ENCODE measurements around the gene SYS1. TPM values are rescaled to one million over a fixed set of nuclear protein-coding genes. Genes with fewer than 3 reads are reported as not detected.

The SYS1 gene
- total RNA-seq, 6 experiments from 2014 or later, result 16.6 to 26.2 (median 20.8) TPM

DNA sequence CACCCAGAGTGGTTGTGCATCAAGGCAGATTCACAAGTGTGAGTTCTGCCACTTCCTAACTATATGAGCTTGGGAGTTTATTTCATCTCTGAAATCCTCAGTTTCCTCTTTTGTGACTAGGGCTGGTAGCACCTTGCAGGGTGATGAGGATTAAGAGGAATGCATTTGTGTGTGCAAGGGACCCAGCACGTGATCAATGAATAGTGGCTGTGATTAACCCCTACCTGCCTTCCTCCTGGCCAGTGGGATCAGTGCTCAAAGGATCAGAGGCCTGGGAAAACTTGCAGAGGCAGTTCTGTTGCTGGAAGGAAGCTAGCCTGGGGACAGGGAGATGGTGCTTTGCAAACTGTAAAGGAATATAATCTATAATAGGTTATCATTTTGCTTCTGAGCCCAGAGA is 22.0 kb upstream of the SYS1 start:
- TF ChIP-seq, protein P1, sequence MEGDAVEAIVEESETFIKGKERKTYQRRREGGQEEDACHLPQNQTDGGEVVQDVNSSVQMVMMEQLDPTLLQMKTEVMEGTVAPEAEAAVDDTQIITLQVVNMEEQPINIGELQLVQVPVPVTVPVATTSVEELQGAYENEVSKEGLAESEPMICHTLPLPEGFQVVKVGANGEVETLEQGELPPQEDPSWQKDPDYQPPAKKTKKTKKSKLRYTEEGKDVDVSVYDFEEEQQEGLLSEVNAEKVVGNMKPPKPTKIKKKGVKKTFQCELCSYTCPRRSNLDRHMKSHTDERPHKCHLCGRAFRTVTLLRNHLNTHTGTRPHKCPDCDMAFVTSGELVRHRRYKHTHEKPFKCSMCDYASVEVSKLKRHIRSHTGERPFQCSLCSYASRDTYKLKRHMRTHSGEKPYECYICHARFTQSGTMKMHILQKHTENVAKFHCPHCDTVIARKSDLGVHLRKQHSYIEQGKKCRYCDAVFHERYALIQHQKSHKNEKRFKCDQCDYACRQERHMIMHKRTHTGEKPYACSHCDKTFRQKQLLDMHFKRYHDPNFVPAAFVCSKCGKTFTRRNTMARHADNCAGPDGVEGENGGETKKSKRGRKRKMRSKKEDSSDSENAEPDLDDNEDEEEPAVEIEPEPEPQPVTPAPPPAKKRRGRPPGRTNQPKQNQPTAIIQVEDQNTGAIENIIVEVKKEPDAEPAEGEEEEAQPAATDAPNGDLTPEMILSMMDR (IDR thresholded peaks at IDR 0.05), result no peak
- no peak for TF ChIP-seq POLR2A (IDR thresholded peaks at IDR 0.05)
- Histone ChIP-seq H3K27me3 (no peaks in the 10 kb centered on the region), H3K9me3 (no peaks in the 10 kb centered on the region), H3K4me1 (peaks cover 0 to 76% (median 32%) of the 10 kb centered on the region in 4 donors), H3K36me3 (peaks cover 0 to 9% (median under 1%) of the 10 kb centered on the region in 4 donors), H3K27ac (peak overlapping the region; percentile 91 to 99 (median 97)), H3K4me3 (peak overlapping the region in 2 of 3 donors; percentile 84 to 90)
- intact Hi-C loops (cut with DNase I), result no loop called here
- DNase-seq (no peak), ATAC-seq (no peak)
- 25% methylated on average over 1 of the region's 1 CpG for WGBS (ENCODE audit: insufficient coverage, low coverage, low lambda C conversion rate, missing lambda C conversion rate)

DNA sequence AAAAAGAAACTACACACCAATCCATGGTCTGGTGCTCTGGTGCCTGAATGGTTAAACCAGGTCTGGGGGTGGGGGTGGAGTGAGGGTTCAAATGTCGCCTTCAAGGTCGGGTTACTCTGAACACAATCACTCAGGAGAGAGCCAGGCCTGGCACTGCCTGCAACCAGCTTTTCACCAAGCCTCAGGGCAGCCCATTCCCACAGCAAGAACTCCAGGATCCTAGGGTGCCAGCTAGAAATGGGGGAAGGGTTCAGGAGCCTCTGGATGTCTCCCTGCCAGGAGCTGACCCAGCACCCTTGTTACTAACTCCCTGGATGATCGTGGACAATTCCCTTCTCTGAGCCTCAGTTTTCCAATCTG is 21.4 kb upstream of the SYS1 start:
- peaks cover 0 to 9% (median 0%) of the 10 kb centered on the region in 4 donors for H3K36me3 ChIP-seq
- DNase-seq (peak in 1 of 3 donors; percentile 77), ATAC-seq (peak in 1 of 4 donors; percentile 1)
- no peaks in the 10 kb centered on the region for H3K27me3 ChIP-seq
- H3K4me1 ChIP-seq, result peaks cover 0 to 70% (median 29%) of the 10 kb centered on the region in 4 donors
- H3K4me3 ChIP-seq, result peak overlapping the region in 2 of 3 donors; percentile 84 to 90
- no peaks in the 10 kb centered on the region for H3K9me3 ChIP-seq
- 31% methylated on average over 2 of the region's 3 CpGs for WGBS (ENCODE audit: insufficient coverage, low coverage, low lambda C conversion rate, missing lambda C conversion rate)
- intact Hi-C loops (cut with DNase I), result no loop called here
- H3K27ac ChIP-seq, result peak overlapping the region; percentile 91 to 99 (median 97)
- TF ChIP-seq, protein P1 (IDR thresholded peaks at IDR 0.05), result no peak
- TF ChIP-seq POLR2A (IDR thresholded peaks at IDR 0.05), result no peak

DNA sequence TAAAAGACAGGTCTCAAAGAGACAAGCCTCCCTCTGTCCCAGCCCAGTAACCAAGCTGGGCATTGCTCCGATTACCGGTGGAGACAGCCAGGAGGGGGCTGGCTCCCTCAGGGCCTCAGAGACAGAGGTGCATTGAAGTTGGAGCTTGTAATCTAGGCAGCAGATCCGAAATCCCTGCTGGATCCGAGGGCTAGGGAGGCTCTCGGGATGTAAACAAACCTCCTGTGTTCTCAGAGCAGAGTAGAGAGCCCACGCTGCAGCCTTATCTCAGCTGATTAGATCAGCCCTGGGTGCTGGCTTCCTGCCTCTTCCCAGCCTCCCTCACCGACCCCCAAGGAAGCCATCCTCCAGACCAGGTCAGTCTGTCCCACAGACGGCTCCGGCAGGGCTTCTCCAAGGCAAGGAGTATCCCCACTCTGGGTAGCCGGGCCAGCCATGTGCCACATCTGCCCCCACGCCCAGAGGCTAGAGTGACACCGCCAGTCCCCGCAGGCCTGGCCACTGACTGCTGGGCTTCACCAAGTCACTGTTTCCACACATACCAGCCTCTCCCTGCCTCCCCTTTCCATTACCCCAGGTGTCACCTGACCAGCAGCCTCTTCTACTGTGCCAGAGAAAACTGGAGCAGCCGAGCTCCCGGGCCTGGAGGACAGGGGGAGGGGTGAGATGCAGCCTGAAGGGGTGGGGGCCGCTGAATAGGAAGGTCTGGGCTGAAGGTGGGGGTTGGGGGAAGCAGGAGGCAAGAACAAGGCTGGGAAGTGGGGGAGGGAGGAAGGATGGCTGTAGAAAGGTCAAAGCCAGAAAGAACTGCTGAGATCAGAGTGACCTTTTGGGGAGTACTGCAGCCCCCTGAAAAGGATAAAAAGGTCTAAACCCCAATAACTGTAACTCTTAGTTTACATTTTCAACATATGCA is 20.8 kb upstream of the SYS1 start:
- Histone ChIP-seq H3K9me3 (no peaks in the 10 kb centered on the region), H3K27me3 (no peaks in the 10 kb centered on the region), H3K4me3 (peak overlapping the region; percentile 8 to 90 (median 84)), H3K4me1 (peaks cover 0 to 66% (median 26%) of the 10 kb centered on the region in 4 donors), H3K27ac (peak overlapping the region; percentile 91 to 99 (median 97)), H3K36me3 (peaks cover 0 to 9% (median 0%) of the 10 kb centered on the region in 4 donors)
- TF ChIP-seq, protein P1 (IDR thresholded peaks at IDR 0.05), result no peak
- TF ChIP-seq POLR2A (IDR thresholded peaks at IDR 0.05), result peak; percentile 85
- ATAC-seq (peak; percentile 23 to 54 (median 36)), DNase-seq (peak; percentile 71 to 91 (median 90))
- 22% methylated on average over 8 of the region's 16 CpGs for WGBS (ENCODE audit: insufficient coverage, low coverage, low lambda C conversion rate, missing lambda C conversion rate)
- intact Hi-C loops (cut with DNase I), result no loop called here

DNA sequence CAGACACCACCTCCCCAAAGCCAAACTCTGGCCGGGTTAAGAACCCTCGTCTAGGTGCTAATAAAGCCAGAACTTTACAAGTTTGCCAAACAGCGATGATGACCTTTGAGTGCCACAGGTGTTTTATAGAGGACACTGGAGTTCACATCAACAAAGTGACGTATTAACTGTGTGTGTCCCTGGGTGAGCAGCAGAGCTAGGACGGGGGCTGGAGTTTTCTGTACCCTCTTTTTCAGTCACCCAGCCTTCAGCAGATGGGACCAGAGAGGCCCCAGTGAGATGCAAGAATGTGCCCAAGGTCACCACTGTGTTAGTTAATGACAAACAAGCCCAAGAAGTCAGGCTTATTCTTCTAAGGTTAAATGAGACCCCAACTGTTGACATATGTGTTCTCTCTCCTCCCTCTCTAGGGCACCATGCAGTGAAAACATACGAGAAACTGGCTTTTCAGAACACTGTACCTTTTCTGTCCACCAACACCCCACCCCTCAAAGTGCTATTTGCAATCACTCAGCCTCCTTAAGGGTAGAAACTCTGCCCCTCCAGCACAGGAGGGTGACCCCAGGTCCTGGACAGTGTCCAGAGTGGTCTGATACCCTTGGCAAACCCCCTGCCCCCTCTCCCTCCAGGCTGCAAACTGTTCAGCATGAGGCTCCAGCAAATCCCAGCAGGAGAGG is 20.0 kb upstream of the SYS1 start:
- 11% methylated on average over 6 of the region's 6 CpGs for WGBS (ENCODE audit: insufficient coverage, low coverage, low lambda C conversion rate, missing lambda C conversion rate)
- DNase-seq (peak in 2 of 3 donors; percentile 64 to 79), ATAC-seq (peak; percentile 12 to 46 (median 23))
- Histone ChIP-seq H3K9me3 (no peaks in the 10 kb centered on the region), H3K4me3 (peak overlapping the region; percentile 8 to 90 (median 84)), H3K36me3 (peaks cover 0 to 9% (median 0%) of the 10 kb centered on the region in 4 donors), H3K4me1 (peaks cover 0 to 58% (median 21%) of the 10 kb centered on the region in 4 donors), H3K27me3 (no peaks in the 10 kb centered on the region), H3K27ac (peak overlapping the region; percentile 91 to 99 (median 97))
- peak; percentile 69 for TF ChIP-seq POLR2A (IDR thresholded peaks at IDR 0.05)
- TF ChIP-seq, protein P1 (IDR thresholded peaks at IDR 0.05), result no peak
- intact Hi-C loops (cut with DNase I), result no loop called here

All from right lobe of liver (tissue), 6 donors.